Hair follicular keratinocyte (primary cell): ENCODE measurements around the gene TAS2R16. TPM values are rescaled to one million over a fixed set of nuclear protein-coding genes. Genes with fewer than 3 reads are reported as not detected.

Experiments
- total RNA-seq: library from RNA; depleted of rRNA; stranded (reverse); fragments of >200 nt; gene quantifications from 2 replicates; pipeline ENCODE4 v1.2.3, GENCODE V29; 2015

Gene TAS2R16, protein sequence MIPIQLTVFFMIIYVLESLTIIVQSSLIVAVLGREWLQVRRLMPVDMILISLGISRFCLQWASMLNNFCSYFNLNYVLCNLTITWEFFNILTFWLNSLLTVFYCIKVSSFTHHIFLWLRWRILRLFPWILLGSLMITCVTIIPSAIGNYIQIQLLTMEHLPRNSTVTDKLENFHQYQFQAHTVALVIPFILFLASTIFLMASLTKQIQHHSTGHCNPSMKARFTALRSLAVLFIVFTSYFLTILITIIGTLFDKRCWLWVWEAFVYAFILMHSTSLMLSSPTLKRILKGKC
- total RNA-seq: not detected in 2 replicates

DNA sequence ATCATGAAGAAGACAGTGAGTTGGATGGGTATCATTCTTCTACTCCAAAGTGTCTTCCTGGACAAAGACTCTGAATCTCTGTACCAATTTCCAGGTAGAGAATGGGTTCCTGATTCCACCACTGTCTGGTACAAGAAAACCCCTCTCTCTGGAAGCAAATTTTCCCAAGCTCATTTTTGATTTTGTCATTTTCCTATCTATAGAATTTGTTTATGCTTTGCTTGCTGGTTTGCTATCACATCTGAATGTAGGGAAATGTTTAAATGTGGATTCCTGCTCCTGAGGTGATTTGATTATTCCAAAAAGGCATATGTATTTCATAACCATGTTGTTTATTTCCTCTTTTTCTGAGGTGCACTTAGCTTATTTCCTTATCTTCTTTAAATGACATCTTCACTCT lies at the start of gene TAS2R16:
Gene TAS2R16, minus strand, starts transcription at position 101 of the 400 bp plus-strand sequence. Its CDS starts 66 bp downstream, at position 35.

Other genes with a start within 250 kb of the TAS2R16 start
- 1.1 and 3.4 TPM in 2 replicates for gene CADPS2, start 109.2 kb downstream of the TAS2R16 start, total RNA-seq
- not detected in 2 replicates for gene SLC13A1, start 204.3 kb upstream of the TAS2R16 start, total RNA-seq